Gastrocnemius medialis (tissue), 4 donors: ENCODE measurements around the gene ETHE1. TPM values are rescaled to one million over a fixed set of nuclear protein-coding genes. Genes with fewer than 3 reads are reported as not detected.

Experiments
- ATAC-seq, 2 donors: fragments of 150-250 bp; one replicate each; pipeline ENCODE4 v1.9.1; 2016
- DNase-seq, 2 donors: peaks; one replicate each; pipeline ENCODE4 v3.0.0-alpha.2; 2019
- H3K27ac ChIP-seq, 4 donors: fragments of 200-600 bp; sonication (generic); 1 replicate in 1 of 4; 2 replicates in 3 of 4; pipeline ENCODE4 v1.5.1; 2016 to 2018; ENCODE audit warnings: mild to moderate bottlenecking in 2 of 4, moderate library complexity in 1 of 4
- H3K27me3 ChIP-seq, 3 donors: fragments of 200-600 bp; sonication (generic) in 2 of 3; 1 replicate in 1 of 3; 2 replicates in 2 of 3; pipeline versions ENCODE4 v1.5.1 to v1.6.0; 2016 to 2019; ENCODE audit warnings: mild to moderate bottlenecking in 1 of 3, moderate library complexity in 1 of 3
- H3K36me3 ChIP-seq, 2 donors: fragments of 200-600 bp; sonication (generic) in 1 of 2; one replicate each; pipeline ENCODE4 v1.5.1; 2017 to 2018
- H3K4me1 ChIP-seq, 2 donors: fragments of 200-600 bp; sonication (generic) in 1 of 2; one replicate each; pipeline ENCODE4 v1.5.1; 2016 to 2017; ENCODE audit warnings: mild to moderate bottlenecking in 2 of 2
- H3K4me3 ChIP-seq, 4 donors: fragments of 200-600 bp; sonication (generic) in 3 of 4; 1 replicate in 1 of 4; 2 replicates in 3 of 4; pipeline ENCODE4 v1.5.1; 2016 to 2019; ENCODE audit warnings: mild to moderate bottlenecking in 2 of 4
- H3K9me3 ChIP-seq, 3 donors: fragments of 200-600 bp; sonication (generic) in 2 of 3; 1 replicate in 1 of 3; 2 replicates in 2 of 3; pipeline ENCODE4 v1.5.1; 2016 to 2019
- CTCF ChIP-seq, 5 experiments: fragments of 450-650 bp in 3 of 5; fragments of 200-600 bp in 2 of 5; sonication (generic) in 2 of 5; IDR thresholded peaks in 4 of 5; conservative IDR thresholded peaks in 1 of 5; 1 replicate in 4 of 5; 2 replicates in 1 of 5; pipeline ENCODE4 v1.5.1; 2016 to 2019; ENCODE audit warnings: antibody characterized with exemption in 5 of 5, mild to moderate bottlenecking in 3 of 5, moderate library complexity in 3 of 5
- POLR2A ChIP-seq, 2 donors: fragments of 450-650 bp; IDR thresholded peaks; one replicate each; pipeline ENCODE4 v1.6.1; 2017; ENCODE audit warnings: antibody characterized with exemption in 2 of 2, mild to moderate bottlenecking in 2 of 2, moderate library complexity in 2 of 2
- in situ Hi-C, 4 donors: fragments of 200-750 bp; cut with MboI; loops; one replicate each; pipeline versions ENCODE4 v1.15.0 to v1.8.0; 2017; ENCODE audit warnings: low sequenced_read_pairs in 4 of 4
- intact Hi-C: fragments of 100-400 bp; cut with DNase I; formaldehyde crosslinking; loops from one replicate; pipeline ENCODE4 v1.15.1; 2023; ENCODE audit warnings: low total_unique reads
- total RNA-seq, 4 donors: library from RNA; depleted of rRNA; stranded (reverse); fragments of >200 nt; gene quantifications; one replicate each; pipeline versions ENCODE4 v1.1.0 to v1.2.3, GENCODE V29; 2016

Gene ETHE1
- total RNA-seq, 4 donors from 2014 or later: 18.6 to 34.8 (median 29.2) TPM

- no peaks in the 10 kb centered on the region for H3K9me3 ChIP-seq
- no peak for ATAC-seq
- H3K27ac ChIP-seq: no peak overlapping the region
- TF ChIP-seq CTCF (IDR thresholded peaks at IDR 0.05 in 4 of 5, conservative IDR thresholded peaks at IDR 0.05 in 1 of 5) (no peak), POLR2A (IDR thresholded peaks at IDR 0.05) (no peak)
- intact Hi-C loops: no loop called here
- no peak overlapping the region for H3K4me3 ChIP-seq
- in situ Hi-C loops: no loop called here
- H3K4me1 ChIP-seq: no peaks in the 10 kb centered on the region
- no peak for DNase-seq
- peaks cover 0 to 3% (median 0%) of the 10 kb centered on the region in 3 donors for H3K27me3 ChIP-seq
- H3K36me3 ChIP-seq: no peaks in the 10 kb centered on the region
These were observed 69.2 kb downstream of the ETHE1 start for GRCh38 chr19:43457809-43458208.

Other genes starting within 250 kb of the ETHE1 start
- 1 to 10 TPM in 3 of 4 donors, not detected in 1; 1.3 to 2.9 (median 2.6) TPM for gene CD177, start 173.5 kb downstream of the ETHE1 start, total RNA-seq
- gene TEX101, start 112.3 kb downstream of the ETHE1 start, total RNA-seq: not detected
- not detected for gene LYPD3, start 61.6 kb downstream of the ETHE1 start, total RNA-seq
- gene PHLDB3, start 22.5 kb downstream of the ETHE1 start, total RNA-seq: 1 to 10 TPM; 1.5 to 9.6 (median 6.7) TPM
- not detected for gene ZNF575, start 6.0 kb upstream of the ETHE1 start, total RNA-seq
- gene XRCC1, start 48.3 kb upstream of the ETHE1 start, total RNA-seq: 10 to 100 TPM in 3 of 4 donors, 1 to 10 TPM in 1; 9.3 to 20.3 (median 16.7) TPM
- 1 to 10 TPM in 1 of 4 donors, not detected in 3; 1.2 TPM for gene PINLYP, start 48.6 kb upstream of the ETHE1 start, total RNA-seq
- 10 to 100 TPM; 20.2 to 25.8 (median 23.6) TPM for gene IRGQ, start 68.9 kb upstream of the ETHE1 start, total RNA-seq
- gene ZNF576, start 69.4 kb upstream of the ETHE1 start, total RNA-seq: 10 to 100 TPM in 2 of 4 donors, 1 to 10 TPM in 2; 6.9 to 19.8 (median 11.6) TPM
- under 1 TPM in 3 of 4 donors, not detected in 1; 0.09 to 0.49 (median 0.25) TPM for gene SRRM5, start 84.9 kb upstream of the ETHE1 start, total RNA-seq
- gene ZNF428, start 92.4 kb upstream of the ETHE1 start, total RNA-seq: 10 to 100 TPM; 15.4 to 26.7 (median 20.0) TPM
- gene CADM4, start 112.6 kb upstream of the ETHE1 start, total RNA-seq: 1 to 10 TPM; 2.6 to 4.5 (median 4.2) TPM
- gene PLAUR, start 143.0 kb upstream of the ETHE1 start, total RNA-seq: 1 to 10 TPM in 3 of 4 donors, under 1 TPM in 1; 0.41 to 8.7 (median 3.4) TPM
- gene IRGC, start 188.9 kb upstream of the ETHE1 start, total RNA-seq: not detected
- gene SMG9, start 227.8 kb upstream of the ETHE1 start, total RNA-seq: 1 to 10 TPM; 4.5 to 9.1 (median 7.1) TPM